ENCODE data around the gene UBXN2A.

Gene UBXN2A

DNA sequence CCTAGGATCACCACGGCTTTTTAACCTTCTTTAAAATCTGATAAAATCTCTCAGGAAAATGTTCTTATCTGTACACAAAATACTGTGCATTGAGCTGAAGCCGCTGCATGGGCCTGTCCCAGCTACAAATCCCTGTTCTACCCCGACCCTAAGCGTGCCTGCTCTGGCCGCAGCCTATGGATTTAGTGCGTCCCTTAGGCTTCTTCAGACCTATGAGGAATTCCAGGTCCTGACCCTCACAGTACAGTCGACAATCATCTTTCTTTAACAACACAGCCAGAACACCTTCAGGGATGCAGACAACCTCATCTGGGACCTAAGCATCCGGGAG is 107.4 kb downstream of the UBXN2A start:
- no peak for DNase-seq

DNA sequence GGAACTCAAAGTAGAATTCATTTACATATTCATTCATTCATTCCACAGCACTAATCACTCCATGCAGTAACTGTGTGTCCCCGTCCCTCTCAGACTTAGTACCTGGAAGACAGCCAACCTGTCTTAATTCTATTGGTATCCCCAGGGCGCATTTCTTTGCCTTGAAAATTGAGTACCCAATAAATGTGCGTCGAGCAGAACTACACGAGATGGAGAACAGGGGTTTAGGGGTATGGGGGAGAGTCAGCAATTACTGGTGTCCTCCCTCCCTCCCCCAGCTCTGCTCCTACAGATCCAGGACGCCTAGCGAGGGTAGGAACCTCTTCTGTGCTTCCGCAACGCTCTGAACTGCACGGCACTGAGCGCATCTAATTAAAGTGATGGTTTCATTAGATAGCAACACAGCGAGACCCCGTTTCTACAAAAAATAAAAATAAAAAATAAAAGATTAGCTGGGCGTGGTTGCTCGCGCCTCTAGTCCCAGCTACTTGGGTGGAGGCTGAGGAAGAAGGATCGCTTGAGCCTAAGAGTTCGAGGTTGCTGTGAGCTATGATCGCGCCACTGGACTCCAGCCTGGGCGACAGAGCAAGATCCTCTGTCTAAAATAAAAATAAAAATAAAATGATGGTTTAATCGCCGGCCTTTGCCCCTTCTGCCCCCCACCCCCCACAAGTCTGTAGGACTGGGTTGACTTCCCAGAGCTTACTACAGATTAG is 108.7 kb downstream of the UBXN2A start:
- no peak for DNase-seq

DNA sequence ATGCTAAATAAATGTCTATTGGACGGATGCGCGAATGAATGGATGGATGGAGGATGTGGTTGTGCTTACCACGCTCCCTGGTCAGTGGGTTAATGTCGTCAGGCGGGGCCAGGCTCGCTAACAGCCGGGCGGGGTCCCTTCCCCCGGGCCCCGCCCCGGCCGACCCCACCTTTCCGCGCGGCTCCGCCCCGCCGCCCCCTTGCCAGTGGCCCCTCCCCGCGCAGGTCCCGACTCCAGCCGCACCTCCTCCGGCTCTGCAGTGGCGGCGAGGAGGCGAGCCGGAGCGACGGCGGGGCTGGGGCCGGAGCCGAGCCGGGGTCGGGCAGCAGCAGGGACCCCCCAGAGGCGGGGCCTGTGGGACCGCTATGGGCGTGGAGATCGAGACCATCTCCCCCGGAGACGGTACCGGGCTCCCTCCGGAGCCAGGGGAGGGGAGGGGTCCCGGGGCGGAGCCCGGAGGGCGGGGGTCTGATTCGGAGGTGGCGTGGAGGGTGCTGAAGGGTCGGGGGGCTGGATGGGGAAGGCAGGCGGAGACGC is 109.3 kb downstream of the UBXN2A start, which contains the start of gene FKBP1B:
Gene FKBP1B (plus strand): TSS at position 257 of the 537 bp plus-strand sequence. CDS start 109 bp downstream, at position 366.
- peak; percentile 9 to 20 for DNase-seq

DNA sequence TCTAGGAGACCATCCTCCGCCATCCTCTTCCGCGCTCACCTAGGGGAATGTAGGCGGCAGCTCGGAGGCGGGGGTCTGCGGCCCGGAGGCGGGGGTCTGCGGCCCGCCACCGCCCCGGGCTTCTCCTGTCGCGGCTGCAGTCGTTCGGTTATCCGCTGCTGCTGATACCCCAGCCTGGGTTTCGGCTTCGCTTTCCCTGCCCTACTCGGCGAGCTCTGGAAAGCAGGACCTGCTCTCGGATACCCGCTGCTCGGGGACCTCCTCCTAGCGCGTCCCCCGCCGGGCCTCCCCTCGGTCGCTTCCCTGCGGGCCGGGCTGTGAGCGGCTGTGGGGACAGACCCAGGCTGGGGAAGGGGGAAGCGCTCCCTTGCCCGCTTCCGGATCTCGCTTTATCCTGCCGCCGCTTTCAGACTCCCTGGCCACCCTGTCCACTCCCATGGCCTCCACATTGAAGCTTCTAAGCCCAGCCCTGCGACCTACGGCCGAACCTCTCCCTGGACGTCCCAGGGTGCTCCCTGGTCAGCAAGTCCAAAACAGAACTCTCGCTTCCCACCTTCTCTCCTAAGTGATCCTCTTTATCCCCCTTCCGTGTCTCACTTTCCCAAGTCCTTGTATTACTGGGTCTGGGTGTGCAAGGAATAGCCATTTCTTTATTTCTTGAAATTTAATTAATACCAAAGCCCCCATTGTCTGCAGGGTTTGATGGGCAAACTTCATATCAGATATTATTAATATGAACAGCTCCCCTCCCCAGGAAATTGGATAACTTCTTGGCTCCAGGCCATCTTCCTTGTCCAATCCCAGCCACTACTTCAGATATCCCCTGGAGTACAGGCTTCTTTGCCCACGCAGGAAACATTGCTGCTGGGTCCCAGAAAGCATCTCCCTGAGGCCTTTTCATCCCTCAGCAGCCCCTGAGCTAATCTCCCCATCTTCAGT is 110.0 kb downstream of the UBXN2A start:
- DNase-seq = peak; percentile 13 to 31

DNA sequence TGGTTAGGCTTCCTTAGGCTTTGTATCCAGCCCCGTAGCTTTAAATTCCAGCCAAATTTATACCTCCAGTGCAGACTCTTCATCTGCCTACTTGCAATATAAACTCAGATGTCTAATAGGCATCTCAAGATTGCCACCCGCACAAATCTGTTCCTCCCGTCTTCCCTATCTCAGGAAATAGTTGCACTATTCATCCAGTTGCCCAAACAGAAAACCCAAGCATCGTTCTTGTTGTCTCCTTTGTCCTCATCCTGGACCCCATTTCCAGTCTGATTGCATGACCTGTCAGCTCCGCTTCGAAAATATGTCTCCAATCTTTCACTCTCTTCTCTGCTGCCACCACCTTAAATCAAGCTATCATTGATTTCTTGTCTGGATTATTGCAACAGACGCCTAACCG is 111.6 kb downstream of the UBXN2A start:
- no peak for DNase-seq

DNA sequence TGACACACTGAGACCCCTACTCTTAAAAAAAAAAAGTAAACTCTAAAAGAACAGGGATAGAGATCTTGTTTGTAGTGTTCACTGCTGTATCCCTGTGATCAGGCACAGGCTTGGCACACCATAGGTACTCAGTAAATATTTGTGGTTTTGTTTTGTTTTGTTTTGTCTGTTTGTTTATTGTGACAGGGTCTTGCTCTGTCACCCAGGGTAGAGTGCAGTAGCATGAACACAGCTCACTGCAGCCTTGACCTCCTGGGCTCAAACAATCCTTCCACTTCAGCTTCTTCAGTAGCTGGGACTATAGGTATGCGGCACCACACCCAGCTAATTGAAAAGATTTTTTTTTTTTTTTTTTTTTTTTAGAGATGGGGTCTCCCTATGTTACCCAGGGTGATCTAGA is 112.7 kb downstream of the UBXN2A start:
- no peak for DNase-seq

Measured in inflammatory macrophage treated with lipopolysaccharide for 1 hour (primary cell).